Activated CD4-positive, alpha-beta T cell treated with anti-CD3 and anti-CD28 coated beads, Interleukin-10, Interleukin-2, amounts not matched to agents 100 ng/mL and 50 ng/mL, durations not matched to agents 16 hours and 8 hours (primary cell): ENCODE data around the gene KIF3C.
A peak's percentile ranks its signal among the peaks of the same experiment; 100 is the strongest.
"Not testable (repeated sequence)": the region's sequence is repeated elsewhere in the genome, so short reads cannot be mapped to it uniquely, and the experiment has no call there.

Source experiments
- DNase-seq: peaks from one replicate; pipeline ENCODE4 v3.0.0-alpha.2; 2020

KIF3C gene

DNA sequence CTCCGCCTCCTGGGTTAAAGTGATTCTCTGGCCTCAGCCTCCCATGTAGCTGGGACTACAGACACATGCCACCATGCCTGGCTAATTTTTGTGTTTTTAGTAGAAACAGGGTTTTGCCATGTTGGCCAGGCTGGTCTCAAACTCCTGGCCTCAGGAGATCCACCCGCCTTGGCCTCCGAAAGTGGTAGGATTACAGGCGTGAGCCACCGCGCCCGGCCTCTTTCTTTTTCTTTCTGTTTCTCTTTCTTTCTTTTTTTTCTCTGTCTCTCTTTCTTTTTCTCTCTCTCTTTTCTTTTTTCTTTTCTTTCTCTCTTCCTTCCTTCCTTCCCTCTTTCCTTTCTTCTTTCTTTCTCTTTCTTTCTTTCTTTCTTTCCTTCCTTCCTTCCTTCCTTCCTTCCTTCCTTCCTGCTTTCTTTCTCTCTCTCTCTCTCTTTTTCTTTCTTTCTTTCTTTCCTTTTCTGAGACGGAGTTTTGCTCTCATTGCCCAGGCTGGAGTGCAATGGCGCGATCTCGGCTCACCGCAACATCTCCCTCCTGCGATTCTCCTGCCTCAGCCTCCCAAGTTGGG lies 16.6 kb upstream of the KIF3C start:
- DNase-seq, result not testable (repeated sequence)

DNA sequence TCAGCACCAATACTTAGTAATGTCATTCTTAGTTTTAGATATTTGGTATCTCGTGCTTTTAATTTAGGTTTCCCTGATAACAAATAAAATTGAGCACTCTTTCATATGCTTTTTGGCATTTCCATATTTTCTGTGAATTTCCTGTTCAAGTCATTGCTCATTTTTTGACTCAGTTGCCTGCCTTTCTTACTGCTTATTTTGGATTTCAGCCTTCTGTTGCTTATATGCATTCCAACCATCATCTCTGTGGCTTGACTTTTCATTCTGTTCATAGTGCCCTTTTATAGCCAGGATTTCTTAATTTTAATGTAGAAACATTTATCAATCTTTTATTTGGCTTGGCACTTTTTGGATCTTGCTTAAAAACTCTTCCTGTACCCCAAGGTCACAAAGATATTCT lies 14.5 kb upstream of the KIF3C start:
- DNase-seq, result no peak

DNA sequence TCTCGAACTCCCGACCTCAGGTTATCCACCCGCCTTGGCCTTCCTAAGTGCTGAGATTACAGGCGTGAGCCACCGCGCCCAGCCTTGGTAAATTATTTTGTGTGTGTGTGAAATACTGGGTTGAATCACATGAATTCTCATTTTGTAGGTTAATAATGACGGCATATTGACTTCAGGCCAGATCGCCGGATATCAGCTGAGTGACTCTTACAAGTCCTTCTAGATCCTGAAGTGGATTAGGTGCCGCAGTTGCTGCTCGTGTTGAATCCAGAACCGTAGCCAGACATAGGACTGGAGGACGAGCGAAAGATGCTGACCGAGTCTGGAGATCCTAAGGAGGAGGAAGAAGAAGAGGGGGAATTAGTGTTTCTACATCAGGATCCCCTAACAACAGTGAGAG lies 12.2 kb upstream of the KIF3C start:
- DNase-seq, result no peak

GRCh38 chr2:25993049-25993448 lies 10.8 kb upstream of the KIF3C start:
- no peak for DNase-seq

- no peak for DNase-seq
Measured at GRCh38 chr2:25992556-25992955, 10.3 kb upstream of the KIF3C start.

DNA sequence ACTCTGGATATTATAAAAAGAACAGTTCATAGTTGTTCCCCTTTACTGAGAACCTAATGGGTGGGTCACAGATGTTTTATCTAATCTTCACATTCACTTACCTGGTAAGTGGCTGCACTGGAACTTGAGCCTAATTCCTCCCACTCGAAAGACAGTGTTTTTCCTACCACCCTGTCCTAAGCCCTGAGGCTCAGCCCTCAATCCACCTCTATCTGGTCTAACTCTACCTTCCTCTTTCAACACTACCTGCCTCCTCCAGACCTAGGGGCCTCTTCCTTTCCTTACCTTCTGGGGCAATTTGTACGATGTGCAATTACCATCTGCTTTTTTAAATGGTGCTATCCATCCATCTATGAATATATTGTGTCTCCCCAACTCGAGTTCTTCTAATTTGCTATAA lies 9.7 kb upstream of the KIF3C start:
- no peak for DNase-seq

DNA sequence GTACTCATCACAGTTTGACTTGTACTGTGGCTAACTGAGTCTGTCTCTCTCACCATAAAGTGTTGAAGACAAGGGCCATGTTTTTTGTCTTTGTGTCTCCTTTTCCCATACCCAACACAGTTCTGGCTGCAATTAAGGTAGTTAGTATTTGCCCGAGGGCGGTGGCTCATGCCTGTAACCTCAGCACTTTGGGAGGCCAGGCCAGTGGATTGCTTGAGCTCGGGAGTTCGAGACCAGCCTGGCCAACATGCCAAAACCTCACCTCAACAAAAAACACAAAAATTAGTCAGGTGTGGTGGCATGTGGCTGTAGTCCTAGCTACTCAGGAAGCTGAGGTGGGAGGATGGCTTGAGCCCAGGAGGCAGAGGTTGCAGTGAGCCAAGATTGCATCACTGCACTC lies 6.9 kb upstream of the KIF3C start:
- DNase-seq, result peak; percentile 16

- DNase-seq, result no peak
Measured at GRCh38 chr2:25988134-25988533, 5.8 kb upstream of the KIF3C start.

DNA sequence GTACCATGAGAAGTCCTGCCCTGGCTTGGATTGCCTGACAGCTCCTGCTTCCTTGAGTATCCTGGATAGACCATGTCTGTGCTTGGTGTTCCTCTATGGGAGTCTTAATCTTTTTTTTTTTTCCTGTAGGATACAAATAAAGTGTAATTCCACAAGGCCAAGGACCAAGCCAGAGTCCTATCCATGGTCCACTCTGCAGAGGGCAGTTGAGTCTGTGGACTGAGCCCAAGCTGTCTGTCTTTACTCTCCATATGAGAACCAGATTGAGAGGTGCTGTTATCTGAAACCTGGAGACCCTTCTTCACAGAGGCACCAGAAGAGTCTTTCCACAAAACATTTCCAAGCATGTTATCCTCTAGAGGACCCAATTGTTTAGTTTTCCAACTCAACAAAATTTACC lies 1.4 kb upstream of the KIF3C start:
- DNase-seq, result no peak

DNA sequence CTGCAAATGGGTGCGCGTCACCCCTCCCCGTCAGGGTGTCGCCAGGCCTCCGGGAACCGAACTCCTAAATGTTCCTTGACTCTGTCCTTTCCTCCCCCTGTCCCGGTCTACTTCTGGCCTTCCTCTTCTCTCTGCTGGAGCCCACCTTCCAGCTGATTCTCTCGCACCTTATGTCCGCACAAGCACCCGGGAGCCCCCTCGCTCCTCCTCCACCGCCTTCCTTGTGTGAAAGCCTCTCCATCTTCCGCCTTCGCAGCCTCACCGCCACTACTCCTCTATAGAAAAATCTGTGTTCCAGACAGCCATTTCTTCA lies 627 bp upstream of the KIF3C start:
- DNase-seq, result no peak

- DNase-seq, result no peak
Measured at GRCh38 chr2:25981596-25982272, 563 bp downstream of the KIF3C start.

- no peak for DNase-seq
Measured at GRCh38 chr2:25980951-25981350, 1.3 kb downstream of the KIF3C start.

DNA sequence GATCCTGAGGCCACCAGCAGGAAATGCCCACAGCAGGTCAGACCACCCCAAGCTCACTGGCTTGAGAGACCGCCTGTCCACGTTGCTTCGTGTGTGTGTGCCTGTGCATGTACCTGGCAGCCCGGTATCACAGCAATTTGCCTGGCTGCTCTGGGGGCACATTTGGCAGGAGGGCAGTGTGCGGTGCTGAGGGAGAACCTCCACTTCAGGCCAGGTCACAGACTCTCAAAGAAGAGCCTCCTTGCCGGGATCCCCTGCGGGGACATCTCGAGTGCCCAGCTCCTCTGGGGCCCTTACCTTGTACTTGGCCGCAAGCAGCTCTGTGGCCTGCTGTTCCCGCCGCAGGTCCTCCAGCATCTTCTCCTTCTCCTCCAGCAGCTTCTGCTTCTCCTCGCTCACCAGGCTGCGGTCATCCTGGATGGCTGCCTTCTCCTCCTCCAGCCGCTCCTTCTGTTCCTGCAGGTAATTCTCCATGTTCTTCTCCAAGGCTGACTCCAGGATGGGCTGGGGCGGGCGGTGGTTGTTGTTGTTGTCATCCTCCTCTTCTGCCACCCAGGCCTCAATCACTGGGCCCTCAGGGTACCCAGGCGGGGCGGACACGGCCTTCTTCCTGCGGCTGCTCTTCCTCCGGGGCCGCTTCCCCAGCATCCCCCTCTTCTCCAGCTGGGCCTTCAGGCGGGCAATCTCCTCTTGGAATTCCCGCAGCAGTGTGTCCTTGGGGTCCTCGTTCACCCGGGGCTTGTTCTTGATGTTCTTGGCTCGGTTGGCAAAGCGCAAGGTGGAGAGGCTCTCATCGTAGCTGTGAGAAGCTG lies 2.0 kb downstream of the KIF3C start:
- no peak for DNase-seq

- DNase-seq, result no peak
Measured at GRCh38 chr2:25979001-25979400, 3.3 kb downstream of the KIF3C start.

DNA sequence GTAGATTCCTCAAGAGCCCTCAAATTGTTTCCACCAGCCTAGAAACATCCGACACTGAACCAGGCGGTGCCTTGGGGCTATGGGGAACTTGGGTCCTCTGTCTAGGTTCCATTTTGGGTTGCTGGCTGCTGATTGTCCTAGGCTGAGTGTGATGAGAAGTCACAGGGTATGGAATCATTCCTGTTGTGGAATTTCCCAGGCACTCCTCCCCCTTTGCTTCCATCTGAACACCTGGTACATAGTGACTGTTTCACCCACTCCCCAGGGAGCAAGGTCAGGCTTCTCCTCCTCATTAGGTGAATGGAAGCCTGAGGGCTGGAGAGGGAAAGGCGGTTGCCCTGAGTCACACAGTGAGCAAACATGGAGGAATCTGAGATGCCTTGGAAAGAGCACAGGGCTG lies 4.5 kb downstream of the KIF3C start:
- no peak for DNase-seq

GRCh38 chr2:25976983-25977741 lies 5.1 kb downstream of the KIF3C start:
- DNase-seq, result no peak

DNA sequence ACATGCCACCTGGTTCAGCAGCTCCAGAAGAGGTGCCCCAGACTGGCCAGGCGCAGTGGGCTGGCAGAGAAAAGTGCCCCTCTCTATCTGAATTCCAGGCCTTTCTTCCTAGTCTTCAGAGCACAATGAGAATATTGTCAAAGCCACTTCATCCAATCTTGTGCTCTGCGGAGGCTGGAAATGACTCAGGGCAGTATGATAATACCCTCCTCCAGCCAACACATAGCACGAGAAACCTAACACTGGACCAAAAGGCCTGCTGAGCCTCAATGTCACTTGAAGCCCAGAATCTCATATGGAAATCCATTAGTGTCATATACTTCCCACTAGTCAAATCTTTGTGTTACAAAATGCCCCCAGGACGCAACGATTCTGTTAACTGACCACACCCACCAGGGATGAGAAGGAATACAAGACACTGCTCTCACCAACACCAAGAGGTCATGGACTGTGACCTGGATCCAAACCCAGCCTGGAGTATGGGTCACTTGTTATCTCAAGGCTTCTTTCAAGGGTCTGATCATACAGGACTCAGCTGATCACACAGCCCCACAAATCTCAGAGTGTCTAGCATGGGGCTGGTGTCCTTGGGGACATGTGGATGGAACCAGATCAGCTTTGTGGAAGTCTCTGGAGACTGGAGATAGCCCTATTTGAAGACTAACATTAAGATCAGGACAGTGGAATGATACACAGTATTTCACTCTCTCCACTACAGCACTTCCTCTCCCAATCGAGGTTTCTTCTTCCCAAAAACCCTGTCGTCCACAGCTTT lies 10.1 kb downstream of the KIF3C start:
- DNase-seq, result no peak

DNA sequence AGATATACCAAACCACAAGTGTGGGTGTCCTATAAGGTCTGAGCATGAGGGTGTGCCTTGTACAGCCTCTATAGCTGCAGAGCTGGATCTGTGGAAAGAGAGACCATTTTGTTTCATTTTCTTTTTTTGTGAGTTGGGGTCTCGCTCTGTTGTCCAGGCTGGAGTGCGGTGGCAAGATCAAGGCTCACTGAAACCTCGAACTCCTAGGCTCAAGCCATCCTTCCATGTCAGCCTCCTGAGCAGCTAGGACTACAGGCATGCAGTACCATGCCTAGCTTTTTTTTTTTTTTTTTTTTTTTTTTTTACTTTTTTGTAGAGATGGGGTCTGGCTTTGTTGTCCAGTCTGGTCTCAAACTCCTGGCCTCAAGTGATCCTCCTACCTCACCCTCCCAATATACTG lies 10.7 kb downstream of the KIF3C start:
- no peak for DNase-seq

DNA sequence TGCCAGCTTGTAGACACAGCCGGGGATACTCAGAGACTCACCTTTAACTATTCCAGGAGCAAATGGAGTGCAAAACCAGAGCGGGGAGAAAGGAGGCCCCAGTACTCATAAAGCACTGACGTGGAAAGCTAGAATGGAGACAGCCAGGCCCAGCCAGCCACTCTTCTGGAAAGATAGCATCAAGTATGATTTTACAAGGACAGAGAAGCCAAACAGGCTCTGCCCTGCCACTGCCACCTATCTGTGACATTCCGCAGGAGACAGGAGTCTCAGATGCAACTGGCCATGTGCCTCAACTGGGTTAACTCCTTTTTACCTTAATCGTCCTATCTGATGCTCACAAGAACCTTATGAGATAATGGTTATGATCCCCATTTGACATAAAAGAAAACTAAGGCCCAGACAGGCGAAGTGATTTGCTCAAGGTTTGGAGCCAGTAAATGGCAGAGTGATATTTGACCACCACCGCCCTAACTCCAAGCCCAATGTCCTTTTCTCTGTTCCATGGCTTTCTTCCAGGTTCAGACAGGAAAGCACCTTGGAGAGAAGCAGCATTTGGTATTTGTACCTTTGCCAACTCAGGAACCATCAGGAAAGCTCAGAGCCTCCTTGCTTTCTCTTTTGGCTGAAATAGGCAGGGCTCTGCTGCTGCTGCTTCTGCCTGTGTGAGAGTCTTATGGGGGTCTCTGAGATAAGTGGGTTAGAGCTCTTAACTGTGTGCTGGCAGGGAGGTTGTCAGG lies 15.6 kb downstream of the KIF3C start:
- no peak for DNase-seq

DNA sequence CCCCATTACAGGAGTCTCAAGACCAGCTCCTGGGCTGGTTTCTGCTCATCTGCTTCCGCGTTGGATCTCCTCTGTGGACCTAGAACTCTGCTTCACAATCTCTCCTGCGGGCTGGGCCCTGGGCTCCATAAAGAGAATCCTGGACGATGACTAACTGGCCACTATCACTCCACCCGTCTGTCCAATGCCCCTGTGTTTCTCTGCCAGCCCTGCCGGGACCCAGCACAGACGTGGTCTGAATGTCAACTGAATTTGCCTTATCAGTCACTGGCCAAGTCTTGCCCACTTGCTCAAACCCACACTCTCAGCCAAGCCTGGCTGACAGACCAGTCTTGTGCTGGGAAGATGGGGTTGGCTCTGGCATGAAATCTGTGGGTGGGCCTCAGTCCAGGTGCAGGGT lies 17.4 kb downstream of the KIF3C start:
- DNase-seq, result no peak

DNA sequence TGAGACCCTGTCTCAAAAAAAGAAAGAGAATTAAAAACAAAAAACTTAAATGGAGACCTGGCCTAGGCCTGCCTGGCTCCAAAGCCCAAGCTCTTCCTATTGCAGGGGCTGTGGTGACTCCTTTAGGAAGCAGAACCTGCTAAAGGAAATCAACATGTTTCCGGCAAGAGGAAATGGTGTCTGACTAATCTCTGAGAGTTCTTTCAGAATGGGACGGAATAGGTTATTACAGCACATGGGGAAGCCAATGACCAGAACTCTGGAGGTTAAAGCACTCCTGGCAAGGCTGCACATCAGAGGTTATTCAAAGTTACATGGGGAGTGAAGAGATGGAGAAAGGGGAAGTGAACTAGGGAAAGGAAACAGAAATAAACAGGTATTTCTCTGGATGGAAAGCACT lies 21.4 kb downstream of the KIF3C start:
- peak; percentile 57 for DNase-seq

GRCh38 chr2:25960396-25960795 lies 21.9 kb downstream of the KIF3C start:
- no peak for DNase-seq
